Islet of Langerhans (tissue), 1 donor: ENCODE results near the gene ERCC6L.
"Not testable (repeated sequence)": the region's sequence is repeated elsewhere in the genome, so short reads cannot be mapped to it uniquely, and the experiment has no call there.

Experiments
- FAIRE-seq: peaks from one replicate; lab custom pipeline; 2011; peaks lifted over from hg19 to GRCh38; lab: Jason Lieb, UNC

Gene ERCC6L

DNA sequence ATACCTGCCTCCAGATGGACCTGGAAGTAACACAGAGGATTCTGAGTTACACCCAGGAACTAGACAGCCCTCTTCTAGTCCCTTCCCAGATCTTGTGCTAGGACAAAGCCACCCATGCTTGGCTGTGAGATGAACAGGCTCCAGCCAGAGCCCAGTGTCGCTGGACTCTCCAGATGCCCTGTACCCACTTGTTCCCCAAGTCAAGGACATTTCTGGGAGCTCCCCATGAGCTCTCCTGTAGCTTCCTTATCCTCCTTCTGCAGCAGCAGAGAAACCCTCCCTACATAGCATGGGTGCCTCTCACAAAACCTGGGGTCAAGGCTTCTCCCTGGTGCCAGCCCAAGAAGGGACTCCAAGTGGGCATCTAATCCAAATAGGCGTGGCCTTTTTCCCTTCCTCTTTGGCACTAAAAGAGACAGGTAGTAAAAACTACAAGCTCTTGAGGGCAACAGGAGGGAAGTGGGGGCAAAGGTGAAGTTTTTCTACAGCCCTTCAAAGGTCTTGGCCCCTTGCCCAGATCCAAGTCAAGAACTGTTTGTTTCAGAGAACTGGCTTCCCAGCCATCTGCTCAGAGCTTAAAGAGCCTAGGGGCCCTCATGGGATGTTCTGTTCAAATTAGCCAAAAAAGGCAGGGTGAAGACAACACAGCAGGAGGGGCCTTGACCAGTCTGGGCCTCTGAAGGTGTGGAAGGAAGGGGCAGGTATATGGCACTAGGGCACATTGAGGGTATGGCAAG, 8.5 kb upstream of the ERCC6L start:
- no peak for FAIRE-seq

DNA sequence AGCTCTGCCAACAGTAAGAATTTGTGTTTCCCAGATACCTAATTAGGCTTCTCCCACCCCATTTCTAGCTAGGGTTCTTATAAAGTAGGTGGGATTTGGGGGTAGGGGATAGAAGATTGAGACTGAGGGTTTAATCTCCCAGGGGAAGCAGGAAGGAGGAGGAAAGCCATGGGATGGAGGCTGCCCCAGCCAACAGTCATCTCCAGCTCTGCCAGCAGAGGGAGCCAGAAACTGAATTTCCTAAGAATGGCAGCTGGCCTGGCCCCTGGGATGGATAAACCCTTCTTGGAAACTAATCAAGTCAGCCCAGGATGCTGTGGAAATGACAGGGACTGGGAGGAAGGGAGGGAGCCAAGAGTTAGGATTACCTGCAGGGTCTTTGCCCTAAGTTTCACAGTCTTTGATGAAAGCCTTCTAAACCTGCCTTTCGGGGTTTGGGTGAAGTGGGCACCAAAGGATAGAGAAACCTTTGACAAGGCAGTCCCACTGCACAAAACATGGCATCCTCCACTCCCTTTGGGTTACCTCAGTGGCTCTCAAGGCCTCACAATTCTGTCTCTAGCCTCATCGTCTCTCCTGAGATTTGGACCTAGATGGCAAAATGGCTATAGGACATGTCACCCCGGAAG, 6.7 kb upstream of the ERCC6L start:
- FAIRE-seq = no peak

DNA sequence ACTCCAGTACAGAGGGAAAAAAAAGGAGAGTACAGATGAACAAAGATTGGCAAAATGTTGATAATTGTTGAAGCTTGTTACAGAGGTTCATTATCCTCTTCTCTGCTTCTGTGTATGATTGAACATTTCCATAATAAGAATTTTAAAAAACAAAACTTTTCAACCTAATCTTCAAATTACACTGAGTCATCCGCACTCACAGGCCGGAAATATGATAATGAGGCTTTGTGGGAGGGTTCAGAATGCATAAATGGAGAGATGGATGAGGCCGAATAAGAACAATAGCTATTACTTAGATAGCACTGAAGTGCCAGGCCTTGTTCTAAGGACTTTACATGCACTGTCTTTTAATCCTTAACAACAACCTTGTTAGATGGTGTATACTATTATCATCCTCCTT, 4.6 kb upstream of the ERCC6L start:
- no peak for FAIRE-seq

DNA sequence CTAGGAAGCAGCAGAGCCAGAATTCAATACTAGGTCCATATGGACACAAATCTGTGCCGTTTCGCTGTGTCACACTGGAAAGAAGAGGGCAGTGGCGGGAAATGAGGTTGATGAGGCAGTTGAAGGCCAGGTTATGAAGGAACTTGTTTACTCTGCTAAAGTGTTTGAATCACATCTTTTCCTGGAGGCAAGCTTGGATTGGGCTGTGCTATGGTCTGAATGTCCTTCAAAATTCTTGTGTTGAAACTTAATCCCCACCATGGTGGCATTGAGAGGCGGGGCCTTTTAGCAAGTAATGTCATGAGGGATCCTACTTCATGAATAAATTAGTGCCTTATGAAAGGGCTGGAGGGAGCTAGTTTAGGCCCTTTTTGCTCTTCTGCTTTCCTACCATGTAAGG, 2.1 kb upstream of the ERCC6L start:
- no peak for FAIRE-seq

DNA sequence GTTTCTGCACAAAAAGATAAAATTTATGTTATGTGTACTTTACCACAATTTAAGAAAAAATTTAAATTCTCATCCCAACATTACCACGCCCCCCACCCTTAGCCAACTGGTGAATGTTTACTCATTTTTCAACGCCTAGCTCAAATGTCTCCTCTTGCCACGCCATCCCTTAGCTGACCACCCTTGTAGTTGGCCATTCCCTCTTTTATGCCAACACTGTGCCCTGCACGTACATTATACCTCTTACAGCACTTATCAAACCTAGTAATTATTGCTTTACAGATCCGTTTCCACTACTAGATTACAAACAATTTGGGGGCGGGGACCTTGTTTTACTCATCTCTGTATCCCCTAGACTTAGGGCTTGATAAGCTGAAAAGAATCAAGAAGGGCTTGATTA, 644 bp downstream of the ERCC6L start:
- no peak for FAIRE-seq

DNA sequence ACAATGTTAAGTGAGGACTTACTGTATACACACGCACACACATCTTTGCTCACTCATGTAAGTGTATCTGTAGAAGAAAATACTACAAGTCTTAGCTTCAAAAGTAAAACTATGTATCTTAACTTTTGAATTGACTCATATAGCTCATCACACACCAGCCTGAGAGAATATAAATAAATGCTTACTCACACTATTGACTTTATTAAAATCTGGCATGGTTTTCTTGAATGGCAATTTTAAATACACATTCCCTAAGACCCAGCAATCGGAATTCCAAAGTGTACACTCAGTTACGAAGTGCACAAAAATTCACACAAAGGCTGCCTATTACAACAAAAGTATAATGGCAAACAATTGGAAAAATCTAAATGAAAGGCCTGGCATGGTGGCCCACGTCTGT, 2.0 kb downstream of the ERCC6L start:
- FAIRE-seq = no peak

DNA sequence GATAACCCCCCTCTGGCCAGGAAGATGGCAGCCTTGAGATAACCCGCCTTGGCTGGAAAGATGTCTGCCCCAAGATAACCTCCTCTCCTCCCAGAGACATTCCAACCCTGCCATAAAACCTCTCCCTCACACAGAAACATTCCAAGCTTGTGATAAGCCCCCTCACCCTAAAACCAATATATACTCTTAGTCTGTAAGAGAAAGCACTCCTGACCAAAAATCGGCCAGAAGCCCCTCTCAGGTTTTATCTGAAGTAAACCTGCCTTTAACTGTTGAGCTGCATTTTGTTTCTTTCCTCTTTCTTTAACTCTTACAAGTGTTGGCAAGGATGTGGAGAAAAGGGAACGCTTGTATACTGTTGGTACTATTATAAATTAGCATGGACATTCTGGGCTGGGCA, 8.5 kb downstream of the ERCC6L start:
- no peak for FAIRE-seq

DNA sequence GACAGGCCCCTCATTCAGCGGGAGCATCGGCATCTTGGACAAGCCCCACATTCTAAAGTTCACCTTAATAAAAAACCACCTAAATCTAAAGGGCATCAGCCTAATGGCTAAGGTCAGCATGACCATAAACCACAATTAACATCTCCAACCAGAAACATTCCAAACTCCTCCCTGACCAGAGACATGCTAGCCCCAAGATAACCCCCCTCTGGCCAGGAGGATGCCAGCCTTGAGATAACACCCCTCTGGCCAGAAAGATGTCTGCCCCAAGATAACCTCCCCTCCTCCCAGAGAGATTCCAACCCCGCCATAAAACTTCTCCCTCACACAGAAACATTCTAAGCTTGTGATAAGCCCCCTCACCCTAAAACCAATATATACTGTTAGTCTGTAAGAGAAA, 18.5 kb downstream of the ERCC6L start:
- FAIRE-seq = not testable (repeated sequence)

DNA sequence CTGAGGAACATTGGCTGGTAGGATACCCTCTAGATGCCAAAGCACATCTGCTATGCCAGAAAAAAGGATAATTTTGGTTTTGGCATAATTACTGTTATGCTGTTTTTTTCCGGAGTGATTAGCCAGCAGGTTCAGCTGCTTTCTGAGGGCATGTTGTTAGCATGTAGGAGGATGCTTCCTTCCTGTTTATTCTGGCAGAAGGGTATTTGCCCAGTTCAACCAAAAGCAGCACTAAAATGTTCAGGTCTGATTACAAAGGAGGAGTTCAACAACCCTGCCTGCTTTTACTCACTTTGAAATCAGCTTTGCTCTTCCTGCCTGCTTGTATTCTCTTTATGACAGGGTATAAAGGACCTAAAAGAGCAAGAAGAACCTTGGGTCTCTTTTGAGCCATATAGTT, 21.9 kb downstream of the ERCC6L start:
- no peak for FAIRE-seq

DNA sequence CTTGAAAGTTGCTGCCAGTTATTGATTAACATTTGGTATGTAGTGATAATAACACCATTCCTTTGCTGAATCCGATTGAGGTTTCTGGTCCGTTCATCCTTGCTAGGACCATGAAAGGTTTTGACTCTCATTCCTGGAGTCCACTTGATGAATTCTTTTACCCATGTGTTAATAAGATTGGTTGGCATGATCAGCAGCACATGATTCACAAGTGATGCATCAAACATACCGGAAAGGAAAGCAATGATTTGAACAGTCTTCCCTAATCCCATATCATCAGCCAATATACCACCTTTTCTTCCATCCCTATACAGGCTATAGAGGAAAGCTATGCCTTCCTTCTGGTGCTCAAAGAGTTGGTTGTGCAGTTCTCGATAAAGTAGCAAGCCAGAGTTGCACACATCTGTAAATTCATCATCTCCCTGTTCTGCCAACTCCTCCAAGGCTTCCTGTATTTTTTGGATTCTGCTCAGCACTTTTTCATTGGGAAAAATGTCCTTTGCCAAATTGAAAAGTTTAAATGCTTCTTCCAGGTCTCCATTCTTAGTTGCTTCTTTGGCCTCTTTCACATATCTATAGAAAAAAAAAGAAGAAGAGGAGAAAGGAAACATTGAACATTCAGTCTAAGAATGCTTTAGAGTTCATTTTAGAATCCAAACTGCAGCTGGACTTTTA, 30.6 kb downstream of the ERCC6L start:
- no peak for FAIRE-seq

DNA sequence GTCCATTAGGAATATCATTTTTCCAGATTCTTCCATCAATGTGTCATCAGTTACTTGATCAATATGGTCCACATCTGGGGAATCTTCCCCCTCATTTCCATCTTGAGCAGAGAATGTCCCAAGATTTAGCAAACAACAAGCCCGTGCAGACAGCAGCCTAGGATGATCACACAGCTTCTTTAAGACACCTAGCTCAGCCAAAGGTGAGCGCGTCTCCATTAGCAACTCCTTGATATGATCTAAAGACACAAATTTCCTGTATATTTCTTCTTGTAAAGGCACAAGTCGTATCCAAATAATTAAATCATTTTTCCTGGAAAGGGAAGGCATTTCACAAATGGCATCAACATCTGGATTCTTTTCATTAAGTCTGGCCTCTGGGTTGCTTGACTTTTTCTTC, 31.5 kb downstream of the ERCC6L start:
- FAIRE-seq = no peak

DNA sequence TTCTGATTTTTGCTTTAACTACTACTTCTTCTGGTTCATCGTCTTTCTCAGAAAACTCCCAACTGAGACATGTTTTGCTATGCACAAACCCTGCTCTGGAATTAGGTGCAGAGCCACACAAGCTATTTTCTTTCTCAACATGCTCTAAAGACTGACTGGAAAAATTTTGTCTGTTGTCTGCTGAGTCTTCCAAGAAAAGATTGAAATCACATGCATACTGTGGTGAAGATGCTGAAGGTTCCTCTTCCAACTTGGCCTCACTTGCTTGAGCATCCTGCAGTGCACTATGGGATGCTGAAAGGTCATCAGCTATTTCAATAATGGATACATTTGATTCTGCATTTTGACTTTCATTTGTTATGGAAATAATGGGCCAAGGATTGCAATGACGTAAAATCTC, 33.1 kb downstream of the ERCC6L start:
- FAIRE-seq = no peak

DNA sequence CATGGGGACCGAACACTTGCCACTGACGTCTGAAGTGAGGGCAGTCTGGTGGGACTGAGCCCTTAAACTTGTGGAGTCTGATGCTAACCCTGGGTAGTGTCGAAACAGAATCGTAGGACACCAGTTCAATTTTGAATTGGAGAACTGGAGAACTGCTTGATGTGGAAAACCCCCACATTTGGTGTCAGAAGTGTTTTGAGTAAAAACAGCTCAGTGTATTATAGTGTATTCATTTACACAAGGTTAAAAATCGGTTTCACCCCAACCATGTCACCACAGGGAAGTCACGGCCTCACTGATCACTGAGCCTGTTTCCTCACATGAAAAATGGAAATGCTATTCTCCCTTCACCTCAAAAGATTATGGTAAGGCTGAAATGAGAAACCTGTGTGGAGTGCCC, 35.4 kb downstream of the ERCC6L start:
- no peak for FAIRE-seq

DNA sequence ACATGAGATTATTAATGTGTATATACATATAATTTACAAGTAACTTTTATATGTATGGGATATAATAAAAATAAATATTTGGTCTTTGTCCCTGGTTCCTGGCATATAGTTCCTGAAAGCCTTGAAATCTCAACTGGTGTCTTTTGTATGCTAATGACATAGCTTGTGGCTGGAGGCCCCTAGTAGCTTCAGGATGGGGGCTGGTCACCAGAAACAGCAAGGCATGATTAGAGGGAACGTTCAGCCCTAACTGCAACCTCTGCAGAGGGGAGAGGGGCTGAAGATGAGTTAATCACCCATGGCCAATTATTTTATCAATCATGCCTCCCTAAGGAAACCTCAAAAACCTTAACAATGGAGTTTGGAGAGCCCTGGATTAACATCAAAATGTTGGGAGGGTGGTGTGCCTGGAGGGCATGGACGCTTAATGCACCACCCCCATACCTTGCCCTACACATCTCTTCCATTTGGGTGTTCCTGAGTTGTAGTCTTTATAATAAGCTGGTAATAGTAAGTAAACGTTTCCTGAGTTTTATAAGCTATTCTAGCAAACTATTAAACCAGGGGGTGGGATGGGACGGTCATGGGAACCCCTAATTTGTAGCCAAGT, 35.9 kb downstream of the ERCC6L start:
- no peak for FAIRE-seq

DNA sequence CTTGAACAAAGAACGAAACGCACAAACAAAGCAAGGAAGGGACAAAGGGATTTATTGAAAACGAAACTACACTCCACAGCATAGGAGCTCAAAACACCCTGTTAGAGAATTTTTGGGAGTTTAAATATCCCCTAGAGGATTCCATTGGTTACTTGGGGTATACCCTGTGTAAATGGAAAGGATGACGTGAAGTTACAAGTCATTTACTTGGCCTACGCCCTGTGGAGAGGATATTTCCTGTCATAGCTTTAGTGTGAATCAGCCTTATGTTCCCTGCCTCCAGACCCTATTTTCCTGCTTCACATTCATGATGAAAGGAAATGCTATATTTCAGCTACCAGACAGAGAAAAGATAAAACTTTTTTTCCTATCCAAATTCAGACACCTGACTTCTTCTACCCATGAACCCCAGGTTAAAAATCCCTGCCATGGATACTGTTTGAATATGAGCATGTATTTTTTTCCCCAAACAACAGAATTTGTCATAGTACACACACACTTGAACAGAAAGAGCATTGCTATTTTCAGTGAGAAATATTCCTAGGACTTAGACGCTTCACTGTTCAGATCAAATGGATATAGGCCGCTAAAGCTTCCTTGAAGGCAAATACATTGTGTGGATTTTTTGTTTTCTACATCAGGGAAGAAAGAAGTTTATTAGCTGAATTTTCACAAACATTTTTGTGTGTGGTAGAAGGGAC, 36.8 kb downstream of the ERCC6L start:
- FAIRE-seq = no peak

DNA sequence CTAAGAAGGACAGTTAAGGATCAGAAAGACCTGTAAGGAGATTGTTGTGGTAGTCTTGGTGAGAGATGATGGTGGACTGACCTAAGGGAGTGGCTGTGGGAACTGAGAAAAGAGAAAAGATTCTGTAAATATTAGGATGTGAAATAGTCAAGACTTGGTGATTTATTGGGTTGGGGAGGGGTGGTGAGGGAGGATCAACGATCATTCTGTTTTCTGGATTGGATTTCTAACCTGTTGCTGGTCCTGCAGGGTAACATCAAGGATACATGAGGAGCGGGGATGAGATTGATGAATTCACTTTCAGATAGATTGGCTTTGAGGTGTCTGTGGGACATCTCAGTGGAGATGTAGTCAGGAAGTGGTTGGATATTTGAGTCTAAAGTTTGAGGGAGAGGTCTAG, 55.9 kb downstream of the ERCC6L start:
- FAIRE-seq = no peak

DNA sequence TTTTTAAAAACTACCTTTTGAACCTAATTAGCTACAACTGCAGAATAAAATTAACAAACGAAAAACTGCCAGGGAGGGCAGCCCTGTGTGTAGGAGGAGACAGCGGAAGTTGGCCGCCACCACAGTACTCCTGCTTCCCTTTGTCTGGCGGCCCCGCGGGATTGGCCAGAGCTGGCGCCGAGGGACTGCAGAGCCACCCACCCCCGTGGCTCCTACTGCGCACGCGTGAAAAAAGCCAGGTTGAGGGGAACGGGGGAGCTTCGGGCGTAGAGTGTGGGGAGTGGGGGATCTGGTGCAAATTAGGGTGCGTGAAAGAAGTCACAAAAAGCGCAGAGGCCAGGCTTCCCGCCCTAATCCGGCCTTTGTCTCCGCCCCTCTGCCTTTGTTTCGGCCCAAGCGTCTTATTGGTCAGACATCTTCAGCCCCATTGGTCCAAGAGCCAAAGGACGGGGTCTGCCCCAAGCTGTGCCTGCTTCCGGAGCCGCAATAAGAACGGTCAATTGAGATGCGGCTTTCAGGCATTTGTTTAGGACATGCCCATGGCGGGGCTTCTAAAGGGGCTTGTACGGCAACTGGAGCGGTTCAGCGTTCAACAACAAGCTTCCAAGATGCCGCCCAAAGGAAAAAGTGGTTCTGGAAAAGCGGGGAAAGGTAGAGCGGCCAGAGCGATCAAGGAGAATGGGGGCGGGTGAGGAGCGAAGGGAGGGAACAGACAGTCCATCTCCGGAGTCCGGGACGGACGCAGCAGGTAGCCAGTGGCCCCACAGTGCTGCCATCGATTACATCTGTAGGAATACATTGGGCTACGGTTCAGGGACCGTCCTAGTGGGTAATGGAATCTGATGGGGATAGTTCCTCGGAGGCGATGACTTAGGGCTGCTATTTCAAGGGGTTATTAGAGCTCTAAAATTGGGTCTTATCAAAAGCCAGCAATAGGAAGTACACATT, 57.4 kb downstream of the ERCC6L start, which contains the start of gene PIN4:
Gene PIN4 (plus strand): TSS at position 580 of the 948 bp plus-strand sequence. CDS start 29 bp downstream, at position 609.
- no peak for FAIRE-seq

DNA sequence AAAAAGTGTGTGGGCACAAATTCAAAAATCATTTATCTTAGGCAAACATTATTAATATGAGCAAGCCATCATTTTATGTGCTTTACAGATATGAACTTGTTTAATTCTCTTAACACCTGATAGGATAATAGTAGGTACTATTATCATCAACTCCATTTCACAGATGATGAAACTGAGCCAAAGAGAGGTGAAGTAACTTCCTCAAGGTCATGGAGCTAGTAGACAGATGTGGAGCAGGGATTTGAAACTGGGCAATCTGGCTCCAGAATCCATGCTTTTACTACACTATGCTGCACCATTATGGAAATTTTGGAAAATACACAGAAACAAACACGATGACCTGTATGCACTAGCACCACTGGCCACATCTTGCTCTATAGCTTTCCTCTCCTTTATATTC, 58.3 kb downstream of the ERCC6L start:
- no peak for FAIRE-seq

DNA sequence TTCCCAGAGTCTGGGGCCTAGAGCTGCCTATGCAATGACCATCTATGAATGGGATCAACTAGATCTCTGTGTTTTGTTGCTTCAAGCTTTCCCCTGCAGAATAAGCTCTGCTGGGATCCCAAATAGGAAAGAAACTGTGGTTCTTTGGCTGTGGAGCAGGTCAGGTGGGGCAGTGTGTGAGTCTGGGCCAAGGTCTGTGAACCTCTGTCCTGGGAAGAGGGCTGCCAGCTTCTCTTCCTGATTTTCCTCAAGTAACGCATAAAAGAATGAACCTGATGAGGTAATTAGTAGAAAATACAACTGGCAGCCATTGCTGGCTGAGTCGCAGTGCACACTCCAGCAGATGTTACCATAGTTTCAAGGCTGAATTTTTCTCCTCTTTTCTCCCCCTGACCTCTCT, 61.8 kb downstream of the ERCC6L start:
- no peak for FAIRE-seq

DNA sequence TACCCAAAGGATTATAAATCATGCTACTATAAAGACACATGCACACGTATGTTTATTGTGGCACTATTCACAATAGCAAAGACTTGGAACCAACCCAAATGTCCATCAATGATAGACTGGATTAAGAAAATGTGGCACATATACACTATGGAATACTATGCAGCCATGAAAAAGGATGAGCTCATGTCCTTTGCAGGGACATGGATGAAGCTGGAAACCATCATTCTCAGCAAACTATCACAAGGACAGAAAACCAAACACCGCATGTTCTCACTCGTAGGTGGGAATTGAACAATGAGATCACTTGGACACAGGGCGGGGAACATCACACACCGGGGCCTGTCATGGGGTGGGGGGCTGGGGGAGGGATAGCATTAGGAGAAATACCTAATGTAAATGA, 62.5 kb downstream of the ERCC6L start:
- not testable (repeated sequence) for FAIRE-seq

DNA sequence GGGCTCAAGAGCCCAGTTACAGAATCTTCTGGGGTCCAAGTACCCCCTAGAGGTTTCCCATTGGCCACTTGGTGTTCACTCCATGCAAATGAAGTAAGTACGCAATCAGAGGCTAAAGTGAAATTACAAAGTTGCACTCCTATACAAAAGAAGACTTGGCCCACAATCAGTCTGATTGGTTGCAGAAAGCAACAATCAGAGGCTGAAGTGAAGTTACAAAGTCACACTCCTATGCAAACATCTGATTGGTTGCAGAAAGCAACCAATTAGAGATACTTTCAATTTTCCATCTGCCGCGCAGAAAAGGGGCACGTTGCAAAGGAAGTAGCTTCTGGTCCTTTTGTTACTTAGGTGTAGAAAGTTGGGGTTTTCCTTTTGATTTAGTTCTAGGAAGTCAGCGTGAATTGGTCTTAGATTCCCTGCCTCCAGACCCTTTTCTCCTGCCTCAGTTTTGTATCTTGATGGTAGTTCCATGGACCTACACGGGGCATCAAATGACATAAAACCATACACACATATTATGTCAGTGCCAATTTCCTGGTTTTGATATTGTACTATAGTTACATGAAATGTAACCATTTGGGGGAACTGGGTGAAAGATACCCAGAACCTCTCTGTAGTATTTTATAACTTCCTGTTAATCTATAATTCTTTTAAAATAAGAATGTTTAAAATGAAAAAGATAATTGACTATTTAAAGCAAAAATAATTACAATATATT, 69.7 kb downstream of the ERCC6L start:
- peak; percentile 78 for FAIRE-seq
